HG03565 (cell line): ENCODE measurements around the gene HAUS2.
"Not testable (repeated sequence)": the region's sequence is repeated elsewhere in the genome, so short reads cannot be mapped to it uniquely, and the experiment has no call there.

Source experiments
- ATAC-seq: cut with Tn5 transposase; IDR thresholded peaks from one replicate; pipeline ENCODE4 v1.9.1; 2021; ENCODE audit warnings: mild to moderate bottlenecking, moderate library complexity; ENCODE audit not compliant: unreplicated experiment

The HAUS2 gene

DNA sequence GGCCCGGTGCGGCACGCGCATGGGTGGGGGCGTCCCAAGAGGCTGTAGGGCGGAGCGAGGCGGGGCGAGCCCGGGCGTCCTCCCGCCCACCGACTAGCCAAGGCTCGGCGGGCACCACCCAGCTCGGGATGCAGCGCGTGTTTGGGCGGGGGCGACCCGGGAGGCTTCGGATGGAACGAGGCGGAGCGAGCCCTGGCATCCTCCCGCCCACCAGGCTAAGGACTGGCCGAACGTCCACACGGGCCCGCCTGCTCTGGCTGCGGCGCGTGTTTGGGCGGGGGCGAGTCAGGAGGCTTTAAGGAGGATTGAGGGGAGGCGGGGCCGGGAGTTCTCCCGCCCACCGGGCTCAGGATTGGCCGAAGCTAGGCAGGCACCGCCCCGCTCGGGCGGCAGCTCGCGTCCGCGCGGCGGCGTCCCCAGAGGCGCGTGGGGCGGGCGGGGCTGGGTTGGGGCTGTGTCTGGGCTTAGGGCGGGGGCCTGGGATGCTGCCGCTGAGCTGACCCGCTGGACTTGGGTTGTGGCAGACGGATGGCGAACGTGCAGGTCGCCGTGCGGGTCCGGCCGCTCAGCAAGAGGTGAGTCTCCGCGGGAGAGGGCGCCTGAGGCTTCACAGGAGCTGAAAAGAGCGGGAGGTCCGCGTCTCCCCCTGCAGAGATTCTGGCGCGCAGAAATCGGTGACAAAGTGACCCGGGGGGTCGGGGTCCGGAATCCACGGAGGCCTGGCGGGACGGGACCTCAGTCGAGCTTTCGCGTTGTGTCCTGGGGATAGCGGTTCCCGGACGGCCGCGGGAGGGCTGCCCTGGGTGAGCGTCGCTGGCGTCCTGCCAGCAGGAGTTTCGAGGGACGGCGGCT, 26.8 kb downstream of the HAUS2 start, which contains the start of gene STARD9:
STARD9 (plus strand) TSS at position 419 of the 852 bp plus-strand sequence; CDS start at position 529, 110 bp downstream.
- peak; percentile 87 for ATAC-seq

DNA sequence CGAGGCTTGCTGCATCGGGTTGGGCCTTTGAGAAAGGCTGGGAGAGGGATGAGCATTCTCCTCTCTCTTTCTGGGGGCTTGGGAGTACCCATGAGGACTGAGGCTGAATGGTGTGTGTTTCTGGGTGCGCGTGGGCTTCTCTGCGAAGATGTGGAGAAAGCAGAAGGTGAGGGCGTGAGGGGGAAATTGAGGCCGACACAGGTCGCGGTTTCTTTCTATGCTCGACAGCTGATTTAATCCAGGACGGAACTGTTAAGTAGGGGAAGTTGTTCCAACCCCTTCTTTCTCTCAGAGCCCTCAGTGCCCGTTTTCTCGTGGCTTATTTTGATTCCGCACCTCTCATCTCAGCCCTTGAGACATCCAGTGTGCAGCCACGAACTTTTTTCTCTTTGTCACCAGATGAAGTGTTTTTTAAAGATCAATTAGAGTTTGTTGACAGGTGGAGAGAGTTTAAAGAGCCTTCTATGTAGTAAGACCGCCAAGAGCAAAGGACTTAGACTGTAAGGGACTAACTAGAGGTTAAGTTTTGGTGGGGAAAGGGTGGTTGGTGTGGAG, 27.5 kb downstream of the HAUS2 start:
- ATAC-seq, result no peak

DNA sequence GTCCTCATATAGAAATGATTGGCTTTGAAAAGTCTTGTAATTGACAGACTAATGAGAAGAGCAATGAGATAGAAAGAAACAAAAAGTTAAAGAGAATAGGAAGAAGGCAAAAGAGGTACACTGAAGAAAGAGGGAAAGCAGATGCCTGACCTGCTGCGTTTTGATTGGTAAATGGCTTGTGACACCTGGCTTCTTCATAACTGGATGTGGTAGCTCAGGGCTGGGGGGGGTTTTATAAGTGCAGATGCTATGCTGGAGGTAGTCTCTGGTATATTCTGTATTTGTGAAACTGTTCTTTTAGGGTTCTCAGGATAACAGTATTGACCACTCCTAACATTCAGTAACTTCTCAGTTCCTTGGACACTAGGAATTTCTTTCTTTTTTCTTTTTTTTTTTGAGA, 28.1 kb downstream of the HAUS2 start:
- no peak for ATAC-seq

DNA sequence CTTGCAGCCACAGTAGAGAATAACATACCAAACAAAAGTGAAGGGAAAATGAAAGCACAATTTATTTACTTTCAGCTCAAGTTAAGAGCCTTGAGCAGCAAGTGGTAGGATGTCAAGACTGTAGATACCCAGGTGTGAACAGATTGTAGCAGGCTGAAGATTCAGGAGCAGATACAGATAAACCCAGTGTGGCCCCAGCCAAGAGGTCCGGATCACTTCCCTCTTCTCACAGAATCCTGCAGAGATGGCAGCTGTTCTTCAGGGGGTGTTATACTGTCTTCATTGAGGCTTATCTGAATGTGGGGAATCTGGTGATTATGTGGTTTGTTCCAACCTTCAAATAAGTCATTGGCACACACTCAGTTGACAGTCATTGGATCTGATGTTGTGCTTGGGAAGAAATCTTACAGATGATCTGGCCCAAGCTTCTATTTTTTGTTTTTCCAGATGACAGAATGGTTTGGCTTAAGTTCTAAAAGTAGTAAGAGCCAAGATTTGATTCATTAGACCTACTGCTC, 28.9 kb downstream of the HAUS2 start:
- ATAC-seq, result no peak

DNA sequence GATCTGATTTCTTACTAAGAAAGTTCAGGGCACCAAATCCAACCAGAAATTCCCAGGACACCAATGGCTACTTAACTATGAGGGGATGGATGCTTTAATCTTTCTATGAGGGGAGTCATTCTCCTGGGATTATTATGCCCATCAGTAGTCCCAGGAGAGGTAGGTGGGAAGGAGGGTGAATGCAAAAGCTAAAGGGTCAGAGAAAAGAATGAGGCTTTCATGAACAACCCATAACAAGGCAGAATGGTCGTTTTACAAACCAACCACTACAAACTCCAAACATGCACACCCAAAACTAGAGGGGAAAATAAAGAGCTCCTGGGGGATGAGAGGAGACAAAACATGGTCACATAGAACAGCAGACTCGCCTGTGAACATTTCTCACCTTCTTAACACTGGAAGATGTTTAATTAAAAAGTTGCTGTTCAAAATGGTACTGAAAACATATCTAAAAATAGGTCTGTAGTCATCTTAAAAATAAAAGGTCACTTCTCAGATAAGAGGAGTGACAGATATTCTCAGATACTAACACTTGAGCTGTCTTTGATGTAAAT, 30.4 kb downstream of the HAUS2 start:
- no peak for ATAC-seq

DNA sequence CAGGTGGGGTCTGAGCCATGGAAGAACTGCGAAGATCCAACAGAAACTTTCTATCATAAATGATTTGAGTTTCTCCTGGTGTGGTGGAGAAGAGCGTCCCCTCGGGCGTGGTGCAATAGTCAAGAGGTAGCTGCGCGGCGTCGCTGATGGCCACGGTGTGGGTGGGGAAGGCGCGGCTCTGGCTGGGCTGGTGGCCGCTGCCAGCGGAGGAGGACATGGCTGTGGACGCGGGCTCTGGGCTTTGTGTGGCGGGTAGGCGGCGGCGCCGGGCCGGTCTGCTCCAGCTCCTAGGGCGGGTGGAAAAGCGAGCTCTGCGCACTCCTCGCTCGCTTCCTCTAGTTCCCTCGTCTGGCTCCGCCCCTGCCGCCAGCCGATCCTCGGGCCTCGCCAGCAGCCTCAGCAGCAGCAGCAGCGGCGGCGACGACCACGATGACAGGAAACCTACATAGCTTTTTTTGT, 32.7 kb downstream of the HAUS2 start:
- ATAC-seq, result peak; percentile 57

DNA sequence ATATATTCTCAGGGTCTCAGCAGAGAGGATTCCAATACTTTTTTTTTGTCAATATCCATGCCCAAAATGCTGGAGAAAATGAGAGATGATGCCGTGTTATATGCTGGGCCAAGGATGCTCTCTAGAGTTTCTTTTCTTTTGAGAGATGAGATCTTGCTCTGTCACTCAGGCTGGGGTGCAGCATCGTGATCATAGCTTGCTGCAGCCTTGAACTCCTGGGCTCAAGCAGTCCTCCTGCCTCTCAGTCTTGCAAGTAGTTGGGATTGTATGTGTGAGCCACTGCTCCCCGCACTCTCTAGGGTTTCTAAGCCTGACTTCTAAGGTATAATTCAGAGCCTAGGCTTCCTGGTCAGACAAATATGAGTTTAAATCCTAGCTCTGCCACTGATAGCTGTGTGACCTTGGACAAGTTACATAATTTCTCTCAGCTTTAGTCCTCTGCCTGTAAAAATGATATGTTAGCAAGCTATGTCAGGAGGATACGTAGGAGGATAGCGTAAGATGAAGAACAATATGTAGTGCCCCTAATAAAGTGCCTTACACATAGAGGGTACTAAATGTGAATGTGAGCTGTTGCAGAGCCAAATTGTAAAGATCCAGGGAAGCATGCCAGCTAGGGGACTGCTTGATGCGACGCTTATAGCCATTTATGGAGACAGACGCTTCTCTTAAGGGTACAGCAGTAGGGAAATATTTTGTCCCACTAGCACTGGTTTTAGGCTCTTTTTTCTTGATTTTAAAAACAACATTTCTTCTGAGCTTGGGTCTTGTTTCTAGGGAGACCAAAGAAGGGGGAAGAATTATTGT, 34.1 kb downstream of the HAUS2 start:
- ATAC-seq, result no peak

DNA sequence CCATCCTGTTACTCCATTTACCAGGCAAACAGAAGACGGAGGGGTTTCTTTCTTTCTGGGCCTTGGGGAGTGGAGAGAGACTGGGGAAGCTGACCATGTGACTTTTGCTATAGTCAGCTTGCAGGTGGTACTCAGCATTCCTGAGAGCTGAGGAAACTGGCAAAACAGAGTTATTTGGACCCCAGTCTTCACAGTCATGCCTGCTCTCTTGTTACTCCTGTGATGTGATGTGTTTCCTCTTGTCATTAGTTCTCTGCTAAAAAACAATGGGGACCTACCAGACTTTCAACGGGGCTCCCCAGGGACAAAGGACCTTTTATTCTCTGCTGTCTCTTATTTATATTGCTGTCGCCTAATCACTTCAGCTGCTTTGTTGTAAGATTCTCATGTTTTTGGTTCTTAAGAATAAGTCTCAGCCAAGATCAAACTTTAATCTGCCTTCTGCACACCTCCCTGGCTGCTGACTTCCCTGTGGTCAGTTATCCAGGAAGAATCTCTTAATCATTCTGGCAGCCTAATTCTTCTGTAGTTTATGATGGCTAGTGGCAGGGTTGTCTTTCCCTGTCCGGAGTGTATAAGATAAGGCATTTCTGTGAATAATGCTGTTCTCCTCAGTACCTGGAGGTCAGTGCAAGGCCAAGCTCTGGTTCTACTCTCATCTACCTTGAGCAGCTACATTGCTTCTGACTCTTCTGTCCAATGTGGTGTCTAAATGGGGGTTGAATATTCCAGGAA, 35.6 kb downstream of the HAUS2 start:
- ATAC-seq, result no peak

DNA sequence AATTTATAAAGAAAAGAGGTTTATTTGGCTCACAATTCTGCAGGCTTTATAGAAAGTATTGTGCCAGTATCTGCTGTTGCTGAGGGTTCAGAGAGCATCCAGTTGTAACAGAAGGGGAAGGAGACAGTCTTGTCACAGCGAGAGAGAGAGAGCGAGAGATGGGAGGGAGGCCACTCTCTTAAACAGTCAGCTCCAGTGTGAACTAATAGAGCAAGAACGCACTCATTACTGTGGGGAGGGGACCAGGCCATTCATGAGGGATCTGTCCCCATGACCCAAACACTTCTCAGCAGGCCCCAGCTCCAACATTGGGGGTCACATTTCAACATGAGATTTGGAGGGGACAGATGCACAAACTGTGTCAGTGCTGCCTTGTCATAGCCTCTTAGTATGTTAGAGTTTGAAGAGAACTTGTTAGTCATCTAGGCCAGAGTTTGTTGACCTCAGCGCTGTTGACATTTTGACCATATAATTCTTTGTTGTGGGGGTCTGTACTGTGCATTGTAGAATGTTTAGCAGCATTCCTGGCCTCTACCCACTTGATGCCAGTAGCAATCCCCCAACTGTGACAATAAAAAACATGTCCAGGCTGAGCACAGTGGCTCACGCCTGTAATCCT, 42.1 kb downstream of the HAUS2 start:
- no peak for ATAC-seq

DNA sequence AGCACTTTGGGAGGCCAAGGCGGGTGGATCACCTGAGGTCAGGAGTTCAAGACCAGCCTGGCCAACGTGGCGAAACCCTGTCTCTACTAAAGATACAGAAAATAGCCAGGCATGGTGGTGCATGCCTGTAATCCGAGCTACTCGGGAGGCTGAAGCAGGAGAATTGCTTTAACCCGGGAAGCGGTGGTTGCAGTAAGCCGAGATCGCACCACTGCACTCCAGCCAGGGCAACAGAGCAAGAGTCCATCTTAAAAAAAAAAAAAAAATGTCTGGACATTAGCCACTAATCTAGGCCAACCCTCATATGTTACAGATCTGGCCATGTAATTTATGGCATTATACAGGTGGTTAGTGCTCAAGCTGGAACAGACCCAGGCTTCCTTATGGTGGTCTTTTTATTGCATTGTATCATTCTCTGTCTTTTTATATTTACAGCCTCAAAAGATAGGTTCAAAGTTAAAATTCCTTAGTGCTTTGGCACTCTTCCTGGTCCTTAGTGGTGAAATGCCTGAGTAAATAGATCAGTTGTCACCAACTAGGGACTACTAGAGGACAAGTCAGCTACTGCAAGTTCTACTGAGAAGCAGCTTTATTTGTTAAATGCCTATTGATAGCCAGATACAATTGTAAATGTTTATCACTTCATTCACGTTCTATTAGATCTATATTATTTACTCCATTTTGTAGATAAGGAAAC, 42.7 kb downstream of the HAUS2 start:
- ATAC-seq, result no peak

DNA sequence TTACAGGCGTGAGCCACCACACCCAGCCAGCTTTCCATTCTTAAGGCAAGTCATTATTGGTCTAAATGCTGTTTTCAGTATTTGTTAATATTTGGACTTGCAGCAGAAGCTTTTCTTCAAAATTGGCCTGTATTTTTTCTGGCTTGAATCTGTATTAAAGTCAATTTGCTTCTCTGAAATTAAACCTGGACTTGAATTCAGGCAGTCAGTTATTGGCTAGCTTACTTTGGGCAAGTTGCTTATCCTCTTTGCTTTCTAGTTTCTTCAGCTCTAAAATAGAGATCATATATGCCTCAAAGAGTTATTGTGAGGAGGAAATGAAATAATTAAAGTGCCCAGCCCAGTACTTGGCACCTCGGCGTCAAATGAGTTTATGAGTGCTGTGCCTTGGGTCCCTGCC, 44.1 kb downstream of the HAUS2 start:
- no peak for ATAC-seq

DNA sequence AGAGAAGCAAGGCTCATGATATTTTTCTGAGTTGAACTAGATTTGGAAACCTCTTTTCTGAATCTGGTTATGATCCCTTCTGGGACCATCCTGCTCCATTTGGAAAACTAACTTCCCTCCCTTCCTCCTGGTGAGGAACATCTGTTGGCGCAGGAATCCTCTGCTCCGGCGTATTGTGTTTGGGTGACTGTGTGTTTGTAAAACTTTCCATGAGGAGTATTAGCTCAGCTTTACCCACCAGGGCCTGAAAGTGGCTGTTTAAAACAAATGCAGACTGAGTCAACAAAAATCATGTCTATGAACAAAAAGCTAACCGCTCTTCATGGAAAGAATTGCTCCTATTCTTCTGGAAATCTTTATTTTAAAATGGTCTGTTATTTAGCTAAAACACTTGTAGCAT, 44.5 kb downstream of the HAUS2 start:
- ATAC-seq, result no peak

DNA sequence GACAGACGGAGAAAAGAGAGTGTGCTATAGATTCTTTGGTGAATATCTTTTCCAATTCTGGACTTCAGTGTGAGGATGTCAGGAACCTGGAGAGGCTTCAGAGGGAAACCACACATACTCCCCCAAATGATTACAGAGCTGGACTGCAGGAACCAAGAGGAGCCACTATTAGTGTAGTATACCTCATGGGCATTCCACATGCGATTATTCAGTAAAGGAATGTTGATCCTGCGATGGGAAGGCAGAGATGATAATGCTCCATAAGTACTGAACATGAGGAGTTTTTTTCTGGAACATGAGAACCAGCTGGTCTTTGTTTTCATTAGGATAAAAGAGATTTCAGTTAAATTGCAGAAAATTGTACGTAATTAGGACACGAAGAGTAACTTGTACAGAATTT, 45.5 kb downstream of the HAUS2 start:
- no peak for ATAC-seq

DNA sequence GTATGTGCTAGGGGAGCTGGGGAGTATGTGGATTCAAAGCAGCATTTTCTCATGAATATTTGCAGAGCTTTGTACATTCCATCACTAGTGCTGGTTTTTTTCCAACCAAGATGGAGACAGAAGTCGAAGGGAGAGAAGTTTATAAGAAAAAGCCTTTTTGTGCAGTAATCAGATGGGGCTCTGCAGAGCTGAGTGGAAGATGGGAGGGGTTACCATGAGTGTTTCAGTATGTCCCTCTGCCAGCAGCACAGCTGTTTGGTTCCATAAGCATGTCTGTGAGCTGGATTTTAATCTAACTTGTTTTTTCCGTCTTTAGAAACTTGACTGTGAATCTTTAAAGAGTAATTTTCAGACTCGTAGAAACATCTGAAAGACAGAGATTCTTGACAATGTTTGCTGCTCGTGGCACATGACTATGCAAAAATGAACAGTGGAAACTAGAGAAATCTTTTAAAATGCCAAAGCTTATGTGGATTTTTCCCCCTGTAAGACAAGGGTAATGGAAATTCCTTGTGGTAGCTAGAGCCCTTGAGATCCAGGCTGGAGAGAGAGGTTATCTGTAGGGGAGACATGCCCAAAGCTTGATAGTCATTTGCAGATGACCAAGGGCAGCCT, 47.1 kb downstream of the HAUS2 start:
- ATAC-seq, result no peak

DNA sequence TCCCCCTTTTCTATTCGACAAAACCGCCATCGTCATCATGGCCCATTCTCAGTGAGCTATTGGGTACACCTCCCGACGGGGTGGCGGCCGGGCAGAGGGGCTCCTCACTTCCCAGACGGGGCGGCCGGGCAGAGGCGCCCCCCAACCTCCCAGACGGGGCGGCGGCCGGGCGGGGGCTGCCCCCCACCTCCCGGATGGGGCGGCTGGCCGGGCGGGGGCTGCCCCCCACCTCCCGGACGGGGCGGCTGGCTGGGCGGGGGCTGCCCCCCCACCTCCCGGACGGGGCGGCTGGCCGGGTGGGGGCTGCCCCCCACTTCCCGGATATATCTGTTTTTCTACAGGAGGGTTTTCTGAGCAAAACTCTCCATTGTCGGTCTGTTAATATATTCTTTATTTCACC, 52.7 kb downstream of the HAUS2 start:
- not testable (repeated sequence) for ATAC-seq

DNA sequence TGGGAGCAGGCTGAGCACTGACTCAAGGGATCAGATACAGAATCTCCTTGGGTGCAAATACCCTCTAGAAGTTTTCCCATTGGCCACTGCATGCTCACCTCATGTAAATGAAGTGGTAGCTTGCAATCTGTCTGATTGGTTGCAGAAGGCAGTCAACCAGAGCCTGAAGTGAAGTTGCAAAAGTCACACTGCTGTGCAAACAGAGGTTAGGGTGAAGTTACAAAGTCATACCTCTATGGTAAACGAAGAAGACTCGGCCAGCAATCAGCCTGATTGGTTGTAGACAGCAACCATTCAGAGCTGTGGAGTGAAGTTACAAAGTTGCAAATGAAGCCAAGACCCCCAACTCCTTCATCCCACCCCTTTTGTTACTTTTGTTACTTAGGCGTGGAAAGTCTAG, 53.9 kb downstream of the HAUS2 start:
- no peak for ATAC-seq

DNA sequence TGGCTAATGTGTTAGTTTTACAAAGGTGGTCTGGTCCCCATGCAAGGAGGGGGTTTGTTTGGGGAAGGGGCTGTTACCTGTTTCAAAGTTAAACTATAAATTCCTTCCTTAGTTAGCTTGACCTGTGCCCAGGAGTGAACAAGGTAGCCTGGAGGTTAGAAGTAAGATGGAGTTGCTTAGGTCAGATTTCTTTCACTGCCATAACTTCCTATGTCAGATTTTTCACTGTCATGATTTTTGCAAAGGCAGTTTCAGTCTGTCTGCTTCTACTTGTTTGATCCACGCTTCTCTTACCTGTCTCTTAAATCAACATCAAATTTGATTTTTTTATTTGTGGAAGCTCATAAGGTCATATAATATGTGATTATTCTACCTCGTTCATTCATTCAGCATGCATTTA, 55.3 kb downstream of the HAUS2 start:
- ATAC-seq, result no peak

DNA sequence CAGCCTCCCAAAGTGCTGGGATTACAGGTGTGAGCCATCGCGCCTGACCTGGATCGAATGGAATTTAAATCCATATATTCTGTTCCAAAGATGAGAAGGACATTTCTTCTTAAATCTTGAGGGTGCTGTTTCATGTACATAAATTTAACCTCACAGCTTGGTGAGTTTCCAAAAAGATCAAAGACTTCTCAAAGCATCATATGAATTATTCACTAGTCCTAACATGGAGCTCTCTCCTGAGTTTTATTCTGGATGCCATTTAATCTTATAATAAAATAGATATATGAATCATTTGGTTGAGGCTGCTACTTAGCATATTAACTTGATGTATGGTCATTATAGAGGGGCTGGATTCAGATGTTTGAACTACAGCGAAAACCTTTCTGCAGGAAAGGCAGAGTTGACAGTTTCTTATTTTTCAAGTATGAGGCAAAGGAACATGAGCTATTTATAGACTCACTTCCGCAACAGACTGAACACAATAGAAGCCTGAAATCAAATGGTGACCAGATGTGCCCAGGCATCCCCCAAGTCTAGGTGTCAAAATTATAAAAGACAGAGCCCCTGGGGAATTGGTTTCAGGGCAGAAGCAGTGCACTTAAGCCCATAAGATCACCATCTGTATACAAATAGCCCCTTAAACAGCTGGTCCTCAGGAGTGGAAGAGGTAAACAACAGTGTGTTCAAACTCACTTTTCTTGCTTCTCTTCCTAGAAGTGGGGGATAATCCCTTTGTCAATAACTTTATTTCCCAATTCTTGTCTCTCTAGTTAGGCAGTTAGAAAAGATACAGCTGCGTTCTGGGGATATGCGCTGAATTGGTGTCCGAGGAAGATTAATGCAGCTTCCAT, 56.5 kb downstream of the HAUS2 start:
- ATAC-seq, result peak; percentile 38
